Pulmonary artery endothelial cell (primary cell): ENCODE measurements around the gene PODXL2. TPM values are rescaled to one million over a fixed set of nuclear protein-coding genes. Genes with fewer than 3 reads are reported as not detected.
"Not testable (repeated sequence)": the region's sequence is repeated elsewhere in the genome, so short reads cannot be mapped to it uniquely, and the experiment has no call there.

Source experiments
- DNase-seq: peaks from one replicate; pipeline ENCODE4 v3.0.0-alpha.2; 2011; ENCODE audit warnings: low read depth, low spot score
- total RNA-seq: library from RNA; depleted of rRNA; stranded (reverse); fragments of >200 nt; gene quantifications from 2 replicates; pipeline ENCODE4 v1.2.3, GENCODE V29; 2014

PODXL2 gene
- total RNA-seq, 1 donor from 2014 or later = 6.0 TPM

GRCh38 chr3:127654993-127655392 lies 26.0 kb downstream of the PODXL2 start:
- DNase-seq = not testable (repeated sequence)

- DNase-seq = no peak
Observed at GRCh38 chr3:127655641-127656040, 26.7 kb downstream of the PODXL2 start.

DNA sequence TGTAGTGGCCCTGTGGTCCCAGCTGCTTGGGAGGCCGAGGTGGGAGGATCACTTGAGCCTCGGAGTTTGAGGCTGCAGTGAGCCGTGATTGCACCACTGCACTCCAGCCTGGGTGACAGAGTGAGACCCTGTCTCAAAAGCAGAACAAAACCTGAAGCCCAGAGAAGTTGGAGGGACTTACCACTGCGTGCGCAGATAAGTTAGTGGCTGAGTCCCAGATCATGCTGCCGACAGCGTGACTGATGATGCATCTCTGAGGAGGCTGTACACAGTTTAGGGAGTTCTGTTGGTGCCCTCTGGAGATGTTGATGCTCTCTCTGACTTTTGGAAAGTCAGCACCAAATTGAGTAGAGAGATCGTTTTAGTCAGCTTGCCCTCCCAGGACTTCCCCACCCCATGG lies 27.9 kb downstream of the PODXL2 start:
- DNase-seq = no peak

DNA sequence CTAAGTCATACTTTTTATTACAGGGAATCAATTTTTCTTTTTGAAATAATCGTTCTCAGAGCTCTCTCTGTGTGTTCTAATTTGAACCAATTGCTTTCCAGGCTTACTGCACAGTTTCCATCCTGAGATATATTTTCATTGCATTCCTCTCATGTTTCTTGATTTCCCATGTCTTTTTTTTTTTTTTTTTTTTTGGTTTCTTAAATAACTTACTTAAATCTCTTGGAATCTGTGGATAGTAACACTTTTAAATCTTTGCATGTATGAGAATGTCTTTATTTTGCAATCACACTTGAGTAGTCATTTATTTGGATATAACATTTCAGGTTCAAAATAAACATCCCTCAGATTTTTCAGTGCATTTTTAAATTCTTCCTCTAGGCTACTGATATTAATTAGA lies 29.2 kb downstream of the PODXL2 start:
- no peak for DNase-seq

DNA sequence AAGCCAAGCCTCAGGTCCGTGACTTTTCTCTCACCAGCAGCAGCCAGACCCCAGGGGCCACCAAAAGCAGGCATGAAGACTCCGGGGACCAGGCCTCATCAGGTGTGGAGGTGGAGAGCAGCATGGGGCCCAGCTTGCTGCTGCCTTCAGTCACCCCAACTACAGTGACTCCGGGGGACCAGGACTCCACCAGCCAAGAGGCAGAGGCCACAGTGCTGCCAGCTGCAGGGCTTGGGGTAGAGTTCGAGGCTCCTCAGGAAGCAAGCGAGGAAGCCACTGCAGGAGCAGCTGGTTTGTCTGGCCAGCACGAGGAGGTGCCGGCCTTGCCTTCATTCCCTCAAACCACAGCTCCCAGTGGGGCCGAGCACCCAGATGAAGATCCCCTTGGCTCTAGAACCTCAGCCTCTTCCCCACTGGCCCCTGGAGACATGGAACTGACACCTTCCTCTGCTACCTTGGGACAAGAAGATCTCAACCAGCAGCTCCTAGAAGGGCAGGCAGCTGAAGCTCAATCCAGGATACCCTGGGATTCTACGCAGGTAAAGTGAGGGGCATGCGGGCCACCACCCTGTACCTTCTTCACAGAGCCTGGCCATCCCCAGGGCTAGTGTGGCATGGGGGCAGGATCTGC lies 31.8 kb downstream of the PODXL2 start:
- DNase-seq = no peak

GRCh38 chr3:127661600-127661999 lies 32.6 kb downstream of the PODXL2 start:
- DNase-seq = no peak

- no peak for DNase-seq
Observed at GRCh38 chr3:127662001-127662469, 33.0 kb downstream of the PODXL2 start.

DNA sequence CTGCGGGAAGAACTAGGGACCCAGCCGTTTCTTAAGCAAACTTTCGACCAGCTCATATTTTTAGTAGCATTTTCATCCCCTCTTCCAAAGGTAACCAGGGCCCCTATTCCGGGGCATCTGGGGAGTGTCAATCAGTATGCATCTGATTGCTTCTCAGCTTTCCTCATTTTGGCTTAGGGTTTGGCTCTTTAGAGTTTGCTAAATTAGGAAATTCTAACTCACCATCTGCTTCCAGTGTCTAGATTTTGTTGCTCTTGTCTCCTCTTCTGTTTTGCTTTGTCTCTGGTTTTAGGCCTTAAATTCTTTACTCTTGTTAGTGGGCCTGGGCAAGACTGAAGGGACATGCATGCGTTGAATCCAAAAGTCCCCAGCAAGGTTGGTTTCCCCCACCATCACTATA lies 34.2 kb downstream of the PODXL2 start:
- no peak for DNase-seq

- no peak for DNase-seq
Observed at GRCh38 chr3:127665165-127665564, 36.2 kb downstream of the PODXL2 start.

GRCh38 chr3:127665586-127665985 lies 36.6 kb downstream of the PODXL2 start:
- no peak for DNase-seq

DNA sequence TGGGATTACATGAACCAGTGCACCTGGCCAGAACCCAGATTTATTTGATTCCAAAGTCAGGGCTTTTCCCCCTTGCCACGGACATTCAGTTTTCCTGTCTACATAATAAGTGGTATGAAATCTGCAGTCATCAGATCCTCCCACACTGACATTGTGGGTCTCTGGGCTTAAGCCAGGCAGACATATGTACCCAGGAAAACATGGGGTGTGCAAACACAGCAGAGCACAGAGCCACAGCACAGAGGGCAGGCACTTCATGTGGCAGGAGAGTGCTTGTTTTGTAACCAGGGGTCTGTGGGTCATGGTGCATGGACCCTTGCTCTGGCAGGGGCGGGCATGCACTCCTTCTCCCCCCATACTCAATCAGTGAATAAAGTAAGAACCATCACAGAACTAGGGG lies 37.7 kb downstream of the PODXL2 start:
- no peak for DNase-seq

DNA sequence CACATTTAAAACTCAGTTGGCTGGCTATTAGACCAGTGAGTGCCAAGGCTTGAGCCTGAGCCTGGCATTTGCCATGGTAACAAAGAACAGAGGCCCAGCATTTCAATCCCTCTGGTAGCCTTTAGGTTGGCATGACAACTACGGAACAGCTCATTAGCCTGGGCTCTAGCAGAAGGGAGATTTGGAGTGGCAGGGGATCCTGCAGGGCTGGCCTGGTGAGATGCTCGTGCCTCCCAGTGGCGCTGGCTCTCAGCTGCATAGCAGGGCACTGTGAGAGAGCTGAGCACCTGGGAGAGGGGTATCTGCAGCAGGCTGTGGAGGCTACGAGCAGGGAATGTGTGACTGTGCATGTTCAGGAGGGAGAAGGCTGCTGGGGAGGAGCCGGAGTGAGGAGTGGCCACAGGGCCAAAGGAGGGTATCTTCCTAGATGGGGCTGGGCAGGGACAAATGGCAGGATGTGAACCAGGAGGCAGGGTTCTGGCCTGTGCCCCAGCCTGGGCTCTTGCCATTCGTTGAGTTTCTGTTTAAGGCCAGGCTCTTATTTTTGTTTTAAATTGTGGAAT lies 38.2 kb downstream of the PODXL2 start:
- no peak for DNase-seq

- DNase-seq = no peak
Observed at GRCh38 chr3:127668906-127669305, 39.9 kb downstream of the PODXL2 start.

DNA sequence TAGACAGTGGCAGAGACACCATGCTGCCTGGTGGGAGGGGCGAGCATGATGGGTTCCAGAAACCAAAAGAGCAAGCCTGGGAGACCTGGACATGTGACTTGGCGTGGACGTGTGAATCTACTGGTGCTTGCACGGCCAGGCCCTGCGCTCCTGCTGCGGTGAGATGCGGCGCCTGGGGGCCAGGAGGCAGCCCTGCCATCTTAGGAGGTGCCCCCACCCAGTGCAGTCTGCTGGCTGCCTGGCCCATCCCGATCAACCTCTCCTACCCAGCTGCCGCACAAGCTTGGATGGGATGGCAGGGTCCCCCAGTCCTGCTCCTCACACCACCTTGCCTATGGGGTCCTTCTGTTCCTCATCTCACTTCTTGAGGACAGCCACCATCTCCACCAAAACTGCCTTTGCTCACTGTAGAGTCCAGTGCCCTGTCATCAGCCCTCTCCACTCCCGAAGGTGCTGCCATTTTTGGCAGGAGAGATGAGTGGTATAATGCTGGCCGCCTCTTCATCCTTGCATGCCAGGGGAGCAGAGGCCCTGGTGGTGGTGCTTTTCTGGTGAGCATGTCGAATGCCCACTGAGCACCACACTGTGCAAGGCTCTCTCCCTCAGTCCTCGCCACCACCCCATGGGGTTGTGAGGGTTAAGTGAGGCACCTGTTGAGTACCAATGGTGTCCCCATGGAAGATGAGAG lies 40.7 kb downstream of the PODXL2 start:
- no peak for DNase-seq

DNA sequence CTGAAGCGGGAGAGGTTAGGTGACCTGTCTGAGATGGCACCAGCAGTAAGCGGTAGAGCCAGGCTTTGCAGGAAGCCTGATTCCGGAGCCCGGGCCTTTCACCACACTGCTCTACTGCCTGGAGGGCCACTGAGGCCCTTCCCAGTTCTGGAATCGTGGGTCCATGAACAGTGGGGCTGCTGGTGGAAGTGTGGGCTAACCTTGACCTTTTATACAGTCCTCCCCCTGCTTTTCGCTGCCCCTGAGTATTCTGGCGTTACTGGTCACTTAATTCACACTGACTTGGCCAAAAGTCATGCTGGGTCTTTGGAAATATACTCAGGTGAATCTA lies 41.2 kb downstream of the PODXL2 start:
- DNase-seq = no peak

GRCh38 chr3:127670761-127671522 lies 42.0 kb downstream of the PODXL2 start:
- no peak for DNase-seq

DNA sequence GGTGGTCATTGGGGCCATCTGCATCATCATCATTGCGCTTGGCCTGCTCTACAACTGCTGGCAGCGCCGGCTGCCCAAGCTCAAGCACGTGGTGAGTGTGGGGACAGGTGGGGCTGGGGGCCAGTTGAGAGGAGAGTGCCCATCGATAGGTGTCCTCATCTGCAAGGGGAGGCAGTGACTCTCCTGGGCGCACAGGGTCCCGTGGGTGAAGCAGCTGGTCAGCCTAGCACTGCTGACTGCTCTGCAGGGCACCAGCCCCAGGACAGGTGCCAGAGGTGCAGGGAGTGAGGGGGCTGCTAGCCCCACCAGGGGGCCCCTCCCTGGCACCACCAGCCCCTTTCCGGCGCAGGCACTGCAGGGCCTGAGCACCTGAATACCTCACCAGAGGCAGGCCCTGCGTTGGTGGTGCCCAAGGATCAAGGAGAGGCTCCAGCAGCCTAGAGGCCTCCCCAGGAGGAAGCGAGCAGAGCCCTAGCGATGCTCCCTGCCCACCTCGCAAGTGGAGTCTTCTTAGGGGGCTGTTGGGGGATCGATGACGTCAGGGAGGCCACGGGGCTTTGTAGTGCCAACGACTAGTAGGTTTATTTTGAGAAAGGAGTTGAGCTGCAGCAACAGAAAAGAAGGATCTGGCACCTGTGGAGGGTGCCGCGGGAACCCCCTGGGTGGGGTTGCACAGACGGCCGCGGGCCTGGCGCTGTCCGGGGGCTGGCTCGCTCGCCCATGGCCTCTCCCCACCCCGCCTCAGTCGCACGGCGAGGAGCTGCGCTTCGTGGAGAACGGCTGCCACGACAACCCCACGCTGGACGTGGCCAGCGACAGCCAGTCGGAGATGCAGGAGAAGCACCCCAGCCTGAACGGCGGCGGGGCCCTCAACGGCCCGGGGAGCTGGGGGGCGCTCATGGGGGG lies 42.8 kb downstream of the PODXL2 start:
- DNase-seq = no peak

DNA sequence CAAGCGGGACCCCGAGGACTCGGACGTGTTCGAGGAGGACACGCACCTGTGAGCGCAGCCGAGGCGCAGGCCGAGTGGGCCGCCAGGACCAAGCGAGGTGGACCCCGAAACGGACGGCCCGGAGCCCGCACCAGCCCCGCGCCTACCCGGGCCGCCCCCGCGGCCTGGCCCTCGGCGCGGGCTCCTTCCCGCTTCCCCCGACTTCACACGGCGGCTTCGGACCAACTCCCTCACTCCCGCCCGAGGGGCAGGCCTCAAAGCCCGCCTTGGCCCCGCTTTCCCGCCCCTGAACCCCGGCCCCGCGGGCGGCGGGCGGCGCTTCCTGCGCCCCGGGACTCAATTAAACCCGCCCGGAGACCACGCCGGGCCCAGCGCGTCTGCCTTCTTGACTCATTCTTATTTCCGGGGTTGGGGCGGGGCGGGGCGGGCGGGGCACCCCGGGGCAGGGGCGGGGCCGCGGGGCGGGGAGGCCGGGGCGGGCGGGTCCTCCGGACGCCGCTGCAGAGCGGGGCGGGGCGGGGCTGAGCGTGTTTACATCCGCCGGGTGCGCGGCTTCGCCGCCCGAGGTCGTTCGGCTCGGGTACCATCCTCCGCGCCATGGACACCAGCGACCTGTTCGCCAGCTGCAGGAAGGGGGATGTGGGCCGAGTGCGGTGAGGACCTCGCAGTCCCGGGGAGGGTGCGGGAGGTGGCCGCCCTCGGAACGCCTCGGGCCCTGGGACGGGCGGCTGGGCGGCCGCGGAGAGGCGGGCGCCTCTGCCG lies 43.6 kb downstream of the PODXL2 start, which contains the start of gene ABTB1:
Gene ABTB1 (plus strand): TSS at position 524 of the 762 bp plus-strand sequence. CDS start 74 bp downstream, at position 598.
- DNase-seq = no peak

GRCh38 chr3:127673191-127674100 lies 44.5 kb downstream of the PODXL2 start:
- no peak for DNase-seq
